SK-N-SH (cell line): Measurements from ENCODE around the gene CST2.
"Not testable (repeated sequence)": the region's sequence is repeated elsewhere in the genome, so short reads cannot be mapped to it uniquely, and the experiment has no call there.

Experiments
- EP300 ChIP-seq, 2 experiments: IDR thresholded peaks; 2 replicates each; pipeline versions ENCODE4 v1.4.0 to v1.6.1; 2012; ENCODE audit warnings: borderline replicate concordance in 1 of 2, low read depth in 1 of 2, low read length in 1 of 2
- EZH2phosphoT487 ChIP-seq: fragments of 200-600 bp; sonication (generic); IDR thresholded peaks from 2 replicates; pipeline ENCODE4 v1.6.1; 2017; ENCODE audit warnings: low read depth, mixed run types, mild to moderate bottlenecking, antibody characterized with exemption, moderate library complexity, borderline replicate concordance
- GATA2 ChIP-seq: sonication (generic); formaldehyde crosslinking; IDR thresholded peaks from 2 replicates; pipeline ENCODE4 v1.5.0; 2020; ENCODE audit warnings: mild to moderate bottlenecking, missing genetic modification reagents
- JUND ChIP-seq: IDR thresholded peaks from 2 replicates; pipeline ENCODE4 v1.4.0; 2012
- POLR2AphosphoS5 ChIP-seq: IDR thresholded peaks from 2 replicates; pipeline ENCODE4 v1.6.1; 2012; ENCODE audit warnings: low read depth, low read length
- REST ChIP-seq: IDR thresholded peaks from 2 replicates; pipeline ENCODE4 v1.6.1; 2012; ENCODE audit warnings: mild to moderate bottlenecking, low read depth, low read length, moderate library complexity
- TAF1 ChIP-seq: IDR thresholded peaks from 2 replicates; pipeline ENCODE4 v1.6.1; 2012; ENCODE audit warnings: low read depth, mild to moderate bottlenecking, low read length, moderate library complexity, borderline replicate concordance
- USF2 ChIP-seq: fragments of 150-350 bp; IDR thresholded peaks from 2 replicates; pipeline ENCODE4 v1.6.1; 2017; ENCODE audit warnings: antibody characterized with exemption, low read length, low read depth, borderline replicate concordance
- YY1 ChIP-seq: IDR thresholded peaks from 2 replicates; pipeline ENCODE4 v1.4.0; 2012; ENCODE audit warnings: low read depth, mild to moderate bottlenecking
- TF ChIP-seq, protein P1 (sequence below): fragments of 200-600 bp; sonication (generic); IDR thresholded peaks from 2 replicates; pipeline ENCODE4 v1.6.1; 2017; ENCODE audit warnings: antibody characterized with exemption, mild to moderate bottlenecking, moderate library complexity

- TF ChIP-seq, protein P1, sequence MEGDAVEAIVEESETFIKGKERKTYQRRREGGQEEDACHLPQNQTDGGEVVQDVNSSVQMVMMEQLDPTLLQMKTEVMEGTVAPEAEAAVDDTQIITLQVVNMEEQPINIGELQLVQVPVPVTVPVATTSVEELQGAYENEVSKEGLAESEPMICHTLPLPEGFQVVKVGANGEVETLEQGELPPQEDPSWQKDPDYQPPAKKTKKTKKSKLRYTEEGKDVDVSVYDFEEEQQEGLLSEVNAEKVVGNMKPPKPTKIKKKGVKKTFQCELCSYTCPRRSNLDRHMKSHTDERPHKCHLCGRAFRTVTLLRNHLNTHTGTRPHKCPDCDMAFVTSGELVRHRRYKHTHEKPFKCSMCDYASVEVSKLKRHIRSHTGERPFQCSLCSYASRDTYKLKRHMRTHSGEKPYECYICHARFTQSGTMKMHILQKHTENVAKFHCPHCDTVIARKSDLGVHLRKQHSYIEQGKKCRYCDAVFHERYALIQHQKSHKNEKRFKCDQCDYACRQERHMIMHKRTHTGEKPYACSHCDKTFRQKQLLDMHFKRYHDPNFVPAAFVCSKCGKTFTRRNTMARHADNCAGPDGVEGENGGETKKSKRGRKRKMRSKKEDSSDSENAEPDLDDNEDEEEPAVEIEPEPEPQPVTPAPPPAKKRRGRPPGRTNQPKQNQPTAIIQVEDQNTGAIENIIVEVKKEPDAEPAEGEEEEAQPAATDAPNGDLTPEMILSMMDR: not testable (repeated sequence)
- TF ChIP-seq USF2; POLR2AphosphoS5; YY1; GATA2; REST; JUND; EP300 (IDR thresholded peaks at IDR 0.05; ENCODE audit: borderline replicate concordance in 1 of 2, low read depth in 1 of 2, low read length in 1 of 2); TAF1; EZH2phosphoT487: not testable (repeated sequence)
Measured at GRCh38 chr20:23778676-23779075, 47.9 kb downstream of the CST2 start.
